GM12873 (cell line): ENCODE measurements around the gene GRM8.

Experiments used
- TF ChIP-seq, protein P1 (sequence below): IDR thresholded peaks from 2 replicates; pipeline ENCODE4 v1.5.1; 2012; ENCODE audit warnings: low read depth, mild to moderate bottlenecking, moderate library complexity, low read length, control low read depth; ENCODE audit not compliant: insufficient read depth; ENCODE audit errors: missing control alignments

Gene GRM8

DNA sequence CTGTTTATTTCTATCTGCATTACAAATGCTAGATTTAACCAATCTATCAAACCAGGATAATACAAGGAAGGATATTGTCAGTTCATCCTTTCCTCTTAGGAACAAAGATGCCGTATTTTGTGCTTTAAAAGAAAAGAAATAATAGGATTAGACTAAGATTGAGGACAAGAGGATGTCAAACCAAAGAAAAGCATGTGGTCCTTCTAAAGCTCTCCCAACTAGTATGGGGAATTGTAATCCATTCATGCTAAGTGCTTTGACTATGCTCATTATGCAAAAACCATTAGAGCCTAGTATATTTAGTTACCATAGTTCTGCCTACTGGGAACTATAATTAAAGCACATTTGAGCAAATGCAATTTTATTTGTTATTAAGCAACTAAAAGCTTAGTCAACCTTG, 280.2 kb downstream of the GRM8 start:
- TF ChIP-seq, protein P1, sequence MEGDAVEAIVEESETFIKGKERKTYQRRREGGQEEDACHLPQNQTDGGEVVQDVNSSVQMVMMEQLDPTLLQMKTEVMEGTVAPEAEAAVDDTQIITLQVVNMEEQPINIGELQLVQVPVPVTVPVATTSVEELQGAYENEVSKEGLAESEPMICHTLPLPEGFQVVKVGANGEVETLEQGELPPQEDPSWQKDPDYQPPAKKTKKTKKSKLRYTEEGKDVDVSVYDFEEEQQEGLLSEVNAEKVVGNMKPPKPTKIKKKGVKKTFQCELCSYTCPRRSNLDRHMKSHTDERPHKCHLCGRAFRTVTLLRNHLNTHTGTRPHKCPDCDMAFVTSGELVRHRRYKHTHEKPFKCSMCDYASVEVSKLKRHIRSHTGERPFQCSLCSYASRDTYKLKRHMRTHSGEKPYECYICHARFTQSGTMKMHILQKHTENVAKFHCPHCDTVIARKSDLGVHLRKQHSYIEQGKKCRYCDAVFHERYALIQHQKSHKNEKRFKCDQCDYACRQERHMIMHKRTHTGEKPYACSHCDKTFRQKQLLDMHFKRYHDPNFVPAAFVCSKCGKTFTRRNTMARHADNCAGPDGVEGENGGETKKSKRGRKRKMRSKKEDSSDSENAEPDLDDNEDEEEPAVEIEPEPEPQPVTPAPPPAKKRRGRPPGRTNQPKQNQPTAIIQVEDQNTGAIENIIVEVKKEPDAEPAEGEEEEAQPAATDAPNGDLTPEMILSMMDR = no peak

DNA sequence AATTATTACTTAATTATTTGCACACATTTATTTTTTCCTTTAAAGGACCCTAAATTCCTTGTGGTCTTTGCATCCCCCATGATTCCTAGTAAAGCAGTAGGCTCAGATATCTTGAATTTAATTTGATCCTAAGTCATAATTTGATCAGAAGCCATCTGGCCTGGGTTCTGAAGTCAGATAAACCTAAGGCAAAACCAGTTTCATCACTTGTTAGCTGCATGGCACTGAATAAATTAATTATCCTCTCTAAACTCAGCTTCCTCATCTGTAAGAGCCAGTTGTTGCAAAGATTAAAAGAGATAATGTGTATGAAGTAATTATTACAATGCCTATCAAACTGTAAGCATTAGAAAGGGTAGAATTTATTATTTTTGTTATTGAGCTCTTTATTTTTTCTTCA, 293.1 kb downstream of the GRM8 start:
- TF ChIP-seq, protein P1 = no peak

DNA sequence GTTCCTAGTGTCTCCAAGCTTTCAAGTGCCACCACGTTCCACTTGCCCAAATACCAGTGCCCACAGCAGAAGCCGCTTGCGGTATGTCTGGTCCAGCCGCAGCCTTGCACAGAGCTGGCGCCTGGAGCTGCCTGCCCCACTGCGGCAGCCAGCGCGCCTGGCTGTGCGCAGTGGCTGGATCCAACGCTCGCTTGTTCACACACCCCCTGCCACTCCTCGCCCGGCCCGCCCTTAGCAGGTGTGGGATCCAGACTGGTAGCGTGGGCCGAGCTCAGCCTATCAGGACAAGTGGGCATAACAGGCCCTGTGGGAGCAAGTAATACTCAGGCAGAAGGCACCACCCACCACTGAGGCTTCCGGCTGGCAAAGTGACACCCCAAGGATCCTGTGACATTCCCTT, 294.4 kb downstream of the GRM8 start:
- TF ChIP-seq, protein P1 = no peak

DNA sequence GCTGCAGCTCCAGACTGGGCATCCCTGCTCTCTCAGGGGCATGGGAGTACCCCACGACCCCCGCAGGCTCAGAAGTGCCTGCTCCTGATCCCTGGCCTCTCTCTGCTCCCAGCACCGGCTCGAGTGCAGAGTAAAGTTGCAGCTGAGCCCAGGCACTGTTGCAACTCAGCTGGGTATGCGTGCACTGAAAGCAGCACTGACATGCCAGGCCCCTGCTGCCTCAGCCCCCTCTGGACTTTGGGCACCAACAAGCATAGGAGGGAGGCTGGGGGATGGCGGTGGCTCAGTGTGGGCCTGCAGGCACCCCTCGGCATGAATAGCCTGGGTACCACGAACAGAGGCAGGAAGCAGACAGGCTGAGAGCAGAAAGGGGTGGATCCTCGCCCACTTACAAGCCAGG, 295.3 kb downstream of the GRM8 start:
- TF ChIP-seq, protein P1 = no peak

DNA sequence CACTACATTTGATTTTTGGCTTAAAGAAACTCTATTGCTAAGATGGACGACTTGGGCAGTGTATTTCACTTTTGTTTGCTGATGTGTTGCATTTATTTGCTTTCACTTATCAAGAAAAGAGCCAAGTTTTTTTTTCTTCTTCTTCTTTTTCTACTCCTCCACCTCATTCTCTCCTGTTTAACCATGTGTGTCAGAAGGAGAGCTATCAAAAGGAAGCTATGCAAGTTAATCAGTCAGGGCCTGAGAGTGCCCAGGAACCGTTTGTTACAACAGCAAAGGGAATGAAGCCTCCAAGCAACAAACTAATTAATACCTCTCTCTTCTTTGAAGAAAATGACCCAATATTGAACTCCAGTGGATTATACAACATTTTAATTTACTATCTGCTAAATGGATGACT, 299.3 kb downstream of the GRM8 start:
- TF ChIP-seq, protein P1 = no peak

DNA sequence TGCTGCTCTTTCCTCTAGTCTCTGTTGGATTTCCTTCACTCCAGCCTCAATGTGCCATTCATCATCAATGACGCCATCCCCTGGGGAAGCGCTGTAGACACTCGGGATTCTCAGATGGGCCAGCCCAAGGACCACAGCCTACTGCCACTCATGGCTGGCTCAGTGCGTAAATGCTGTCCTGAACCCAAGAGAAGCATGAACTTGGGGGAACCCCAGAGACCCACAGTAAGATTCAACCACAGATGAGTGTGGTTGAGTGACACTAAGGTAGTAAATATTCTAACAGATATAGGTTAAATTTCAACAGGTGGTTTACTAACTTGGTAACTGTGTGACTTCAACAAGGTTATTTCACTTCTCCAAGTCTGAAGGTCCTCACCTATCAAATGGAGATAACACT, 304.1 kb downstream of the GRM8 start:
- TF ChIP-seq, protein P1 = no peak

DNA sequence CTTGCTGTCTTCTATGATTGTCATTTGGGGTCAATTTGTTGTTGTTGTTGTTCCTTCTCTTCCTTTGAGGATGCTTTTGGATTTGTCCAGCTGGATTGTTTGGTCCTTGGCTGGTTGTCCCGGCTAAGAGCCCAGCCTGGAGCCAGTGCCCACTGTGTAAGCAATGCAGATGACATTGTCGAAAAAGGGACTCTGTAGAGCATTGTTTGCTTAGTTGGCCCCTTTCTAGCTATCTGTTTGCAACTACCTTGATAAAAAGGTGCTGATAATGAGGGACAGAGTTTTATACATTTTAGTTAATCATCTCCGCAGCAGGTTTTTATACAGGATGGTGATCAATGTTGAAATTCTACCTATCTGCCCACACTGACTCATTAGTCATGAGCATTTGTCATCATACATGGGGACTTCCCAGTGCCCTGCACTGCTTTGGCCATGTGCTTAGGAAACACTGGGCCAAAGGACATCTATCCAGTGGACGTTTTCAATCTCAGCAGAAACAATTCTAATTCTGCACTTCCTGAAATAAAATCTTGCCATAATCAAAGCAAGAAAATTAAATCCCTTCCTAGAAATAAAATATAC, 311.9 kb downstream of the GRM8 start:
- TF ChIP-seq, protein P1 = no peak

DNA sequence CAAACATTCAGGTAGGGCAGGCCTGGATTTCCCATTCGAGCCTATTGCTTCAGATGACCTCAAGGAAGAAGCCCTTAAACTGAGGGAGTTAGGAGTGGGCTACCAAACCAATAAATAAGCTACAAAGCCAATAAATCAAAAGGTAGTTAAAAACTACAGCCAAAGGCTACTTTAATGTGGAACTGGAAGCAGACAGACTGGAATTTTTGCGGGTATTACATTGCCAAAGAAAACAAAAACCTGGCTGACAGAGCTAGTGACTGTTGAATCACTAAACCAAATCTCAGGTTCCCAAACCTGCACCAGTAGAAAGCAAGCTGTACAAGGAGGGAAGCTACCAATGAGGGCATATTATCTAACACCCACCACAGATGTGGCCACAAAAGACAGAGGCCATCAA, 315.6 kb downstream of the GRM8 start:
- TF ChIP-seq, protein P1 = no peak
